ENCODE results near the gene SFI1.

DNA sequence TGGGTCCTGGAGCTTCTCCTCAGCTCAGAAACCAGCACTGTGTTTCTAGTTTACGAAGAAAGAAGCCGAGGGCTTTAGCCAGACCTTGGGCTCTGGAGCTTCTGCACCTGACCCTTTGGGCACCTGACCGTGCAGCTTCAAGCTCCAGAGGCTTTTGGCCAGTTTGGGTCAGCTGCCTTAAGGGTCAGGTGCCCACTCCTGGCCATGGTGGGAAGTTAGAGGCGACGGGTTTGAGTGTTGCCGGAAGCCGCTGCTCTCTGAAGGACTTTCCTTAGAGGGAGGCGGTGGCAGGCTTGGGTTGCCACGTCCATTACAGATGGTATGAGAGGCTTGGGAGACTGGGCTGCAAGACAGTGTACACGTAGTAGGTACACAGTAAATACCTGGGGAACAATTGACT, 113.4 kb downstream of the SFI1 start:
- TF ChIP-seq, protein P1, sequence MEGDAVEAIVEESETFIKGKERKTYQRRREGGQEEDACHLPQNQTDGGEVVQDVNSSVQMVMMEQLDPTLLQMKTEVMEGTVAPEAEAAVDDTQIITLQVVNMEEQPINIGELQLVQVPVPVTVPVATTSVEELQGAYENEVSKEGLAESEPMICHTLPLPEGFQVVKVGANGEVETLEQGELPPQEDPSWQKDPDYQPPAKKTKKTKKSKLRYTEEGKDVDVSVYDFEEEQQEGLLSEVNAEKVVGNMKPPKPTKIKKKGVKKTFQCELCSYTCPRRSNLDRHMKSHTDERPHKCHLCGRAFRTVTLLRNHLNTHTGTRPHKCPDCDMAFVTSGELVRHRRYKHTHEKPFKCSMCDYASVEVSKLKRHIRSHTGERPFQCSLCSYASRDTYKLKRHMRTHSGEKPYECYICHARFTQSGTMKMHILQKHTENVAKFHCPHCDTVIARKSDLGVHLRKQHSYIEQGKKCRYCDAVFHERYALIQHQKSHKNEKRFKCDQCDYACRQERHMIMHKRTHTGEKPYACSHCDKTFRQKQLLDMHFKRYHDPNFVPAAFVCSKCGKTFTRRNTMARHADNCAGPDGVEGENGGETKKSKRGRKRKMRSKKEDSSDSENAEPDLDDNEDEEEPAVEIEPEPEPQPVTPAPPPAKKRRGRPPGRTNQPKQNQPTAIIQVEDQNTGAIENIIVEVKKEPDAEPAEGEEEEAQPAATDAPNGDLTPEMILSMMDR (IDR thresholded peaks at IDR 0.05): no peak
- no peak for TF ChIP-seq EZH2 (IDR thresholded peaks at IDR 0.05; ENCODE audit: borderline replicate concordance, insufficient read depth, low read depth, low read length, poor library complexity, severe bottlenecking)

Data from B cell (primary cell).